ENCODE measurements around the gene PLD2.

PLD2 gene

GRCh38 chr17:4872786-4873185 is 65.8 kb downstream of the PLD2 start:
- TF ChIP-seq GATA2 (IDR thresholded peaks at IDR 0.05; ENCODE audit: low read depth, low read length), result no peak
- no peak for TF ChIP-seq GATA3 (IDR thresholded peaks at IDR 0.05; ENCODE audit: low read depth, low read length)

All from SH-SY5Y (cell line).